Brain microvascular endothelial cell (primary cell): ENCODE measurements around the gene CCL27.

ENCODE experiments used
- DNase-seq: peaks from one replicate; pipeline ENCODE4 v3.0.0-alpha.2; 2020
- H3K27ac ChIP-seq: fragments of 250-450 bp; sonication (Bioruptor Pico); 2 replicates; pipeline ENCODE4 v1.5.1; 2020; ENCODE audit warnings: mild to moderate bottlenecking, moderate library complexity
- H3K27me3 ChIP-seq: fragments of 250-450 bp; sonication (Bioruptor Pico); replicated peaks from 2 replicates; pipeline ENCODE4 v1.5.1; 2020; ENCODE audit warnings: mild to moderate bottlenecking
- H3K36me3 ChIP-seq: fragments of 250-450 bp; sonication (Bioruptor Pico); replicated peaks from 2 replicates; pipeline ENCODE4 v1.5.1; 2020; ENCODE audit warnings: mild to moderate bottlenecking
- H3K4me3 ChIP-seq: 2 replicates; pipeline ENCODE4 v1.5.1; 2011; ENCODE audit warnings: low read depth, mild to moderate bottlenecking, control low read depth, low read length, moderate library complexity
- in situ Hi-C: cut with HindIII; loops from 2 replicates; pipeline ENCODE4 v1.10.0; 2017; ENCODE audit warnings: low sequenced_read_pairs, low pct_ligation_motif_present
- TF ChIP-seq, protein P1 (sequence below): IDR thresholded peaks from 2 replicates; pipeline ENCODE4 v1.5.1; 2011; ENCODE audit warnings: low read depth, mild to moderate bottlenecking, moderate library complexity, low read length, control low read depth, inconsistent platforms; ENCODE audit errors: missing control alignments

The CCL27 gene

DNA sequence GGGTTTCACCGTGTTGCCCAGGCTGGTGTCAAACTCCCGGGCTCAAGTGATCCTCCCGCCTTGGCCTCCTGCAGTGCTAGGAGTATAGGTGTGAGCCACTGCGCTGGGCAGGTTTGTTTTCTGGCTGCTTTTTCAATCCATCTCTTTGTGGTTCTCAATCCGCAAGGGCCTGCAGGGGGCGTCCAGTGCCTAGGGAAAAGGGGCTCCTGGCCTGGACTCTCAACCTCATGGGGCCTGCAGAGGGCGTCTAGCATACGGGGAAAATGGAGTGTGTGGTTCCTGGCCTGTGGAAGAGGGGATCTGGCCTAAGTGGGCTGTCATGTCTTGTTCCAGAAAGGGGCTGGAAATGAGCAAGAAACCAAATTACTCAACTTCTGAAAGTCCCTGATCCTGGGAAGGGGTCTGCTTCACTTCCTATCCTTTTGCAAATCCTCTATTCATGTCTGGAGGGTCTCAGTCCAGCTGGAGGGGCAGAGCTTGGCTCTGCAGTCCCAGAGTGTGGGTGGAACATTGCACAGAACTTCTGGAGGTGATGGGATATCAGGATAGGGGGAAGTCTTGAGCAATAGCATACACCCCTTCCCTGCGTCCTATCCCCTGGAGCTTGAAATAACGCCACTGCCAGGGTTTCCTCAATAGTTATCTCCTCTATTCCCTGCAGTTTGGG lies 12.7 kb upstream of the CCL27 start:
- Histone ChIP-seq H3K27me3 (no peaks in the 10 kb centered on the region), H3K36me3 (no peaks in the 10 kb centered on the region), H3K27ac (no peak overlapping the region), H3K4me3 (no peak overlapping the region)
- in situ Hi-C loops, result no loop called here
- TF ChIP-seq, protein P1, sequence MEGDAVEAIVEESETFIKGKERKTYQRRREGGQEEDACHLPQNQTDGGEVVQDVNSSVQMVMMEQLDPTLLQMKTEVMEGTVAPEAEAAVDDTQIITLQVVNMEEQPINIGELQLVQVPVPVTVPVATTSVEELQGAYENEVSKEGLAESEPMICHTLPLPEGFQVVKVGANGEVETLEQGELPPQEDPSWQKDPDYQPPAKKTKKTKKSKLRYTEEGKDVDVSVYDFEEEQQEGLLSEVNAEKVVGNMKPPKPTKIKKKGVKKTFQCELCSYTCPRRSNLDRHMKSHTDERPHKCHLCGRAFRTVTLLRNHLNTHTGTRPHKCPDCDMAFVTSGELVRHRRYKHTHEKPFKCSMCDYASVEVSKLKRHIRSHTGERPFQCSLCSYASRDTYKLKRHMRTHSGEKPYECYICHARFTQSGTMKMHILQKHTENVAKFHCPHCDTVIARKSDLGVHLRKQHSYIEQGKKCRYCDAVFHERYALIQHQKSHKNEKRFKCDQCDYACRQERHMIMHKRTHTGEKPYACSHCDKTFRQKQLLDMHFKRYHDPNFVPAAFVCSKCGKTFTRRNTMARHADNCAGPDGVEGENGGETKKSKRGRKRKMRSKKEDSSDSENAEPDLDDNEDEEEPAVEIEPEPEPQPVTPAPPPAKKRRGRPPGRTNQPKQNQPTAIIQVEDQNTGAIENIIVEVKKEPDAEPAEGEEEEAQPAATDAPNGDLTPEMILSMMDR, result peak; percentile 98
- DNase-seq, result peak; percentile 72

DNA sequence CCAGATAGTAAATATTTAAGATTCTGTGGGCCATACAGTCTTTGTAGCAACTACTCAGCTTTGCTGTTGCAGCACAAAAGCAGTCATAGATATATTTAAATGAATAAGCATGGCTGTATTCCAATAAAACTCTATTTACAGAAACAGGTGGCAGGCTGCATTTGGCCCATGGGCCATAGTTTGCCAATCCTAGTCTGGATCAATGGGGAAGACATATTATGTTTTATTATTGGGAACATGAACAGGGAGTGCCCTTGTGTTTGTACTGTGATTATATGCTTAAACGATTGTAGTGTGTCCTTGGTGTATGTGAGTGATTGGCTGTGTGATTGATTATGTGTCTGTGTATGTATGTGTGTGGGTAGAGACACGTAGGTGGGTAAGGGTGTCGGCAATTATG lies 12.0 kb upstream of the CCL27 start:
- Histone ChIP-seq H3K27ac (no peak overlapping the region), H3K27me3 (no peaks in the 10 kb centered on the region), H3K4me3 (no peak overlapping the region), H3K36me3 (no peaks in the 10 kb centered on the region)
- in situ Hi-C loops, result no loop called here
- DNase-seq, result no peak
- TF ChIP-seq, protein P1, result no peak

DNA sequence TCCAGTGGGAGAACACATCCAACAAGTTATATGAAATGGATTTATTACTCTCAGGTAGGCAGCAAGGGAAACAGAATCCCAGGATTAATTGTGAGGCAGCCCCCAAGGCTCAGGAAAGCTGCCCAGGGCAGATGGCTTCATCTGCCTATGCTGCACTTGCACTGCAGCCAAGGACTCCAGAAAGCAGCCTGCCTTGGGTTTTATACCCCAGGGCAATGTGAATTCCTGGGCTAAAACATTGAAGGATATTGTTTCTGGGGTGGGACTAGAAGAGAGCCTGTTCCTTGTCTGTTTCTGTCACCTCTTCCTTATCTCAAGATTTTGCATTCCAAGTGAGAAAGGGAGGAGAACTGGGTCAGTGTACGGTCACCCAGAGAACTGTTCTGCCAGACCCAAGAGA lies 8.8 kb upstream of the CCL27 start:
- Histone ChIP-seq H3K4me3 (no peak overlapping the region), H3K36me3 (no peaks in the 10 kb centered on the region), H3K27ac (no peak overlapping the region), H3K27me3 (no peaks in the 10 kb centered on the region)
- DNase-seq, result no peak
- TF ChIP-seq, protein P1, result no peak
- in situ Hi-C loops, result no loop called here

DNA sequence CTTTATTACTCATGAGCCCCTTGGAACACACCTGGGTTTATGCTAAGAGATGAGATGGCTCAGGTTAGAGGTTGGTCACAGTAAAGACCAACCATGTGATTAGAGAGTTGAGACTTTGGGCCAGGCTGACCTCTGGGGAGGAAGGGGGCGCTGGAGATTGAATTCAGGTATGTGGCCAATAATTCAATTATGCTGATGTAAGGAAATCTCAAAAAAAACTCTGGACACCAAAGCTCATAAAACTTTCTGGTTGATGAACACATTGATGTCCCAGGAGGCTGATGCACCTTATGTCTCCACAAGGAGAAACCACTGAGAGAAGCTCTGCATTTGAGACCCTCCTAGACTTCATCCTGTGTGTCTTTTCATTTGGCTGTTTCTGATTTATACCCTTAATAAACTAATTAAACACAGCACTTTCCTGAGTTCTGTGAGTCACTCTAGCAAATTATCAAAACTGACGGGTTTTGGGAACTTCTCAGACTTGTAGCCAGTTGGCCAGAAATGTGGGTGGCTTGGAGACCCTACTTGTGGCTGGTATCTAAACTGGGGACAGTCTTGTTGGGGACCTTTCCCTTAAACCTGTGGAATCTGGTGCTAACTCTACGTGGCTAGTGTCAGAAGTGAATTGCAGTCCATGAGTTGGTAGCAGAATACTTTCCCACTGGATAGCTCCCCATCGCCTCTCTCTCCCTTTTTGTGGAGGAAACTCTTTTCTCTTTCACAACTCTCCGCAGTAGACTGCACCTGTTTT lies 7.5 kb upstream of the CCL27 start:
- no peak for DNase-seq
- H3K4me3 ChIP-seq, result no peak overlapping the region
- H3K27ac ChIP-seq, result no peak overlapping the region
- no peaks in the 10 kb centered on the region for H3K36me3 ChIP-seq
- no peaks in the 10 kb centered on the region for H3K27me3 ChIP-seq
- TF ChIP-seq, protein P1, result no peak
- in situ Hi-C loops, result no loop called here

DNA sequence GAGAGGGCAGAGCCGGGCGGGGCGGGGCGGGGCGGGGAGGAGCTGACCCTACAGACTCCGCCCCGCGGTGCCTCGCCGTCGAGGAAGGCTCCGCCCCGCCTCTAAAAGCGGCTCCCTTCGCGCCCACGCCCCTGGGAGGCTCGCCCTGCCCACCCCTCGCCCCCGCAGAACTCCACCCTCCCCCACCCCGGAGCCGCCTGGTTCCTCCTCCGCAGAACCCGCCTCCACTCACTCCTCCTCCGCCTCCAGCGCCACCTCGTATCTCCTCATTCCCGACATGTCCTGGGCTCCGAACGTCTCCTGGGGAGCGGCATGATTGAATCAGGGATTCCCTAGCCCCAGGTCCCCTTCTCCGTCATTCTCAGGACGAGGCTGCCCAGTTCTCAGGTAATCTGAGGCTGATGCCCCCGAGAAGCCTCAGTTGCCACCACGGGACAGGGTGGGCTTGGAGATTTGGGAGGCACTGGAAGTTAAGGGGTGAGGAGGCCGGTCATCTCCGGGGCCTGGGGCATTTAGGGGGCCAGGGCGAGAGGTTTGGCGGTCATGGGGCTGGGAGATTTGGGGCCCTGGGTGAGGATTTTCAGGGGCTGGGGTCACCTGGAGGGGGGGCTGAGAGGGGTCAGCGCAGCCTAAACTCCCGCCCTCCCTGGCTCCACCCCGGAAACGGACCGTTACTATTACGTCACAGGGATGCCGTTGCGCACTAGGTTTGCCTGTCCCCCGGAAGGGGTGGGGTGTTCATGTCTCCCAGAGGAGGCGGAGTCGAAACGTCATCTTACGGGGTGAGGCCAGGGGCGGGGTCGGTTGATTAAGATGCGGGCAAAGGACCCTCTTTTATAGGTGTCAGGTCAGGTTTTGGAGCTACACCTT lies 3.2 kb upstream of the CCL27 start:
- peak; percentile 89 for DNase-seq
- no peaks in the 10 kb centered on the region for H3K36me3 ChIP-seq
- peak overlapping the region; percentile 84 for H3K4me3 ChIP-seq
- peak overlapping the region; percentile 84 for H3K27ac ChIP-seq
- TF ChIP-seq, protein P1, result no peak
- in situ Hi-C loops, result no loop called here
- no peaks in the 10 kb centered on the region for H3K27me3 ChIP-seq
